Measurements from ENCODE around the gene BOLA1.

The BOLA1 gene

DNA sequence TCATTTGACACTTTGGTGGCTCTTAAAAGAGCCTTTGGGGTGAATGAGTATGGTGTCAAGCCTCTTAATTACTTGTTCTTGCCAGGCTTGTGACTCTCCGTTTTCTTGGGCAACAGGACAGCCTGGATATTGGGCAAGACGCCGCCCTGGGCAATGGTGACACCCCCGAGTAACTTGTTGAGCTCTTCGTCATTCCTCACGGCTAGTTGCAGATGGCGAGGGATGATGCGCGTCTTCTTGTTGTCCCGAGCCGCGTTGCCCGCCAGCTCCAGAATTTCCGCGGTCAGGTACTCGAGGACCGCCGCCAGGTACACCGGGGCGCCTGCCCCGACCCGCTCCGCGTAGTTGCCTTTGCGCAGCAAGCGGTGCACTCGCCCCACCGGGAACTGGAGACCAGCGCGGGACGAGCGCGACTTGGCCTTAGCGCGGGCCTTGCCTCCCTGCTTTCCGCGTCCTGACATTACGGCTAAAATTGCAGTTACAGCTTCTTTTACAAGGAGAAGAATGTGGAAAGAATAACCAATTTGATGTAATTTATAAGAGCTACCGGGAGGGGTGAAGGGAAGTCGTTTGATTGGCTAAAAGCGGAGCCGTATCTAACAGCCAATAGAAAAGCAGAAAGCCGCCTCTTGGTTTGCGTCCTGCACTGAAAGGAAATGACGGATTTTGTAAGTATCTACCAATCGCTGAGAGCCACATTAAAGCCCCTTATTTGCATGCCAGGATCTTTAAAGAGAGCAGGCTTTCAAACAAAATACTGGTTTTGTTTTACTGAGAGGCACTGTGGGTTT is 11.7 kb upstream of the BOLA1 start:
- no peaks in the 10 kb centered on the region for H3K27me3 ChIP-seq (ENCODE audit: insufficient read depth, low read length)
- peak overlapping the region; percentile 99 for H3K27ac ChIP-seq (ENCODE audit: low read depth, low read length)
- WGBS: under 1% methylated on average over 46 of the region's 46 CpGs

GRCh38 chr1:149888247-149888998 is 10.9 kb upstream of the BOLA1 start:
- Histone ChIP-seq H3K27ac (ENCODE audit: low read depth, low read length) (peak overlapping the region; percentile 99), H3K4me1 (ENCODE audit: insufficient read depth, low read length) (peaks cover 16% of the 10 kb centered on the region; the same call in 1 of the 2 replicates), H3K4me3 (ENCODE audit: low read length) (peak overlapping the region; percentile 77), H3K27me3 (ENCODE audit: insufficient read depth, low read length) (no peaks in the 10 kb centered on the region), H3K36me3 (ENCODE audit: insufficient read depth, low read length) (no peaks in the 10 kb centered on the region), H3K9ac (ENCODE audit: low read depth, low read length) (peak overlapping the region; percentile 94), H3K9me3 (ENCODE audit: insufficient read depth, low read depth, low read length) (no peaks in the 10 kb centered on the region)
- 2% methylated on average over 28 of the region's 28 CpGs for WGBS

More for the DNA sequence above, 11.7 kb upstream of the BOLA1 start:
- no peaks in the 10 kb centered on the region for H3K9me3 ChIP-seq (ENCODE audit: insufficient read depth, low read depth, low read length)
- H3K4me3 ChIP-seq (ENCODE audit: low read length): peak overlapping the region; percentile 77
- peak overlapping the region; percentile 94 for H3K9ac ChIP-seq (ENCODE audit: low read depth, low read length)
- H3K4me1 ChIP-seq (ENCODE audit: insufficient read depth, low read length): peaks cover 16% of the 10 kb centered on the region; the same call in 1 of the 2 replicates
- no peaks in the 10 kb centered on the region for H3K36me3 ChIP-seq (ENCODE audit: insufficient read depth, low read length)

GRCh38 chr1:149888999-149889289 is 10.4 kb upstream of the BOLA1 start:
- WGBS: 33% methylated on average over 6 of the region's 6 CpGs

GRCh38 chr1:149896575-149896974 is 2.8 kb upstream of the BOLA1 start:
- H3K27me3 ChIP-seq (ENCODE audit: insufficient read depth, low read length): no peaks in the 10 kb centered on the region
- H3K9ac ChIP-seq (ENCODE audit: low read depth, low read length): no peak overlapping the region
- no peak overlapping the region for H3K27ac ChIP-seq (ENCODE audit: low read depth, low read length)
- no peak overlapping the region for H3K4me3 ChIP-seq (ENCODE audit: low read length)
- WGBS: 96% methylated on average over 4 of the region's 4 CpGs
- H3K9me3 ChIP-seq (ENCODE audit: insufficient read depth, low read depth, low read length): no peaks in the 10 kb centered on the region
- no peaks in the 10 kb centered on the region for H3K4me1 ChIP-seq (ENCODE audit: insufficient read depth, low read length)
- no peaks in the 10 kb centered on the region for H3K36me3 ChIP-seq (ENCODE audit: insufficient read depth, low read length)

More at GRCh38 chr1:149888999-149889289, 10.4 kb upstream of the BOLA1 start:
- Histone ChIP-seq H3K9ac (ENCODE audit: low read depth, low read length) (peak overlapping the region; percentile 94), H3K9me3 (ENCODE audit: insufficient read depth, low read depth, low read length) (no peaks in the 10 kb centered on the region), H3K4me3 (ENCODE audit: low read length) (peak overlapping the region; percentile 77), H3K36me3 (ENCODE audit: insufficient read depth, low read length) (no peaks in the 10 kb centered on the region), H3K27me3 (ENCODE audit: insufficient read depth, low read length) (no peaks in the 10 kb centered on the region), H3K27ac (ENCODE audit: low read depth, low read length) (peak overlapping the region; percentile 99), H3K4me1 (ENCODE audit: insufficient read depth, low read length) (peaks cover 16% of the 10 kb centered on the region; the same call in 1 of the 2 replicates)

- 90% methylated on average over 2 of the region's 5 CpGs for WGBS
- no peaks in the 10 kb centered on the region for H3K27me3 ChIP-seq (ENCODE audit: insufficient read depth, low read length)
- H3K4me1 ChIP-seq (ENCODE audit: insufficient read depth, low read length): no peaks in the 10 kb centered on the region
- no peak overlapping the region for H3K27ac ChIP-seq (ENCODE audit: low read depth, low read length)
- H3K36me3 ChIP-seq (ENCODE audit: insufficient read depth, low read length): peaks cover 36% of the 10 kb centered on the region
- H3K9ac ChIP-seq (ENCODE audit: low read depth, low read length): no peak overlapping the region
- H3K9me3 ChIP-seq (ENCODE audit: insufficient read depth, low read depth, low read length): no peaks in the 10 kb centered on the region
- no peak overlapping the region for H3K4me3 ChIP-seq (ENCODE audit: low read length)
These were observed 4.6 kb downstream of the BOLA1 start for GRCh38 chr1:149903836-149904491.

- Histone ChIP-seq H3K4me3 (ENCODE audit: low read length) (no peak overlapping the region), H3K9me3 (ENCODE audit: insufficient read depth, low read depth, low read length) (no peaks in the 10 kb centered on the region), H3K27me3 (ENCODE audit: insufficient read depth, low read length) (no peaks in the 10 kb centered on the region), H3K9ac (ENCODE audit: low read depth, low read length) (no peak overlapping the region), H3K36me3 (ENCODE audit: insufficient read depth, low read length) (peaks cover 59% of the 10 kb centered on the region), H3K4me1 (ENCODE audit: insufficient read depth, low read length) (no peaks in the 10 kb centered on the region), H3K27ac (ENCODE audit: low read depth, low read length) (no peak overlapping the region)
- WGBS: 93% methylated on average over 9 of the region's 10 CpGs
These were observed 7.3 kb downstream of the BOLA1 start for GRCh38 chr1:149906570-149907075.

- H3K27me3 ChIP-seq (ENCODE audit: insufficient read depth, low read length): no peaks in the 10 kb centered on the region
- WGBS: no CpG with 5 or more reads among the region's 1 CpG
- H3K9ac ChIP-seq (ENCODE audit: low read depth, low read length): no peak overlapping the region
- peaks cover 20% of the 10 kb centered on the region; the same call in 1 of the 2 replicates for H3K4me1 ChIP-seq (ENCODE audit: insufficient read depth, low read length)
- peaks cover 35% of the 10 kb centered on the region for H3K36me3 ChIP-seq (ENCODE audit: insufficient read depth, low read length)
- H3K4me3 ChIP-seq (ENCODE audit: low read length): no peak overlapping the region
- no peaks in the 10 kb centered on the region for H3K9me3 ChIP-seq (ENCODE audit: insufficient read depth, low read depth, low read length)
- no peak overlapping the region for H3K27ac ChIP-seq (ENCODE audit: low read depth, low read length)
These were observed 15.2 kb downstream of the BOLA1 start for GRCh38 chr1:149914545-149914944.

- Histone ChIP-seq H3K27ac (ENCODE audit: low read depth, low read length) (no peak overlapping the region), H3K9me3 (ENCODE audit: insufficient read depth, low read depth, low read length) (no peaks in the 10 kb centered on the region), H3K36me3 (ENCODE audit: insufficient read depth, low read length) (peaks cover 26% of the 10 kb centered on the region), H3K27me3 (ENCODE audit: insufficient read depth, low read length) (no peaks in the 10 kb centered on the region), H3K9ac (ENCODE audit: low read depth, low read length) (peak overlapping the region; percentile 14; the same call in 1 of the 2 replicates), H3K4me1 (ENCODE audit: insufficient read depth, low read length) (peaks cover 20% of the 10 kb centered on the region; the same call in 1 of the 2 replicates), H3K4me3 (ENCODE audit: low read length) (peak overlapping the region; percentile 81)
- 79% methylated on average over 10 of the region's 11 CpGs for WGBS
These were observed 16.2 kb downstream of the BOLA1 start for GRCh38 chr1:149915429-149916192.

GRCh38 chr1:149916193-149916897 is 17.0 kb downstream of the BOLA1 start:
- H3K4me3 ChIP-seq (ENCODE audit: low read length): peak overlapping the region; percentile 81
- peak overlapping the region; percentile 14; the same call in 1 of the 2 replicates for H3K9ac ChIP-seq (ENCODE audit: low read depth, low read length)
- H3K27ac ChIP-seq (ENCODE audit: low read depth, low read length): no peak overlapping the region
- no peaks in the 10 kb centered on the region for H3K9me3 ChIP-seq (ENCODE audit: insufficient read depth, low read depth, low read length)
- peaks cover 20% of the 10 kb centered on the region; the same call in 1 of the 2 replicates for H3K4me1 ChIP-seq (ENCODE audit: insufficient read depth, low read length)
- 9% methylated on average over 1 of the region's 9 CpGs for WGBS
- H3K36me3 ChIP-seq (ENCODE audit: insufficient read depth, low read length): peaks cover 19% of the 10 kb centered on the region
- no peaks in the 10 kb centered on the region for H3K27me3 ChIP-seq (ENCODE audit: insufficient read depth, low read length)

GRCh38 chr1:149916898-149917252 is 17.5 kb downstream of the BOLA1 start:
- WGBS: under 1% methylated on average over 10 of the region's 10 CpGs
- H3K4me1 ChIP-seq (ENCODE audit: insufficient read depth, low read length): peaks cover 20% of the 10 kb centered on the region; the same call in 1 of the 2 replicates
- peak overlapping the region; percentile 81 for H3K4me3 ChIP-seq (ENCODE audit: low read length)
- H3K36me3 ChIP-seq (ENCODE audit: insufficient read depth, low read length): peaks cover 18% of the 10 kb centered on the region
- H3K9ac ChIP-seq (ENCODE audit: low read depth, low read length): peak overlapping the region; percentile 69; the same call in 1 of the 2 replicates
- H3K27me3 ChIP-seq (ENCODE audit: insufficient read depth, low read length): no peaks in the 10 kb centered on the region
- no peaks in the 10 kb centered on the region for H3K9me3 ChIP-seq (ENCODE audit: insufficient read depth, low read depth, low read length)
- no peak overlapping the region for H3K27ac ChIP-seq (ENCODE audit: low read depth, low read length)

Data from HUES64 (cell line).